ENCODE measurements around the gene PTPRG.

GRCh38 chr3:62249855-62250543, 688.6 kb downstream of the PTPRG start:
- no peak for TF ChIP-seq CTCF (IDR thresholded peaks at IDR 0.05; ENCODE audit: insufficient read depth, low read depth, low read length)
- TF ChIP-seq EZH2 (IDR thresholded peaks at IDR 0.05; ENCODE audit: insufficient read depth, low read length): no peak
